Pericardium fibroblast (primary cell): Measurements from ENCODE around the gene CWH43. TPM values are rescaled to one million over a fixed set of nuclear protein-coding genes. Genes with fewer than 3 reads are reported as not detected.

ENCODE experiments used
- total RNA-seq: library from RNA; depleted of rRNA; stranded (reverse); fragments of >200 nt; gene quantifications from 2 replicates; pipeline ENCODE4 v1.2.3, GENCODE V29; 2015

CWH43 gene
- not detected in 2 replicates for total RNA-seq

GRCh38 chr4:48985976-48986653 is at the start of gene CWH43:
CWH43 (plus strand) TSS chr4:48986275; CDS start chr4:48986430, 155 bp downstream.

Other genes with a start within 250 kb of the CWH43 start
- 11.4 and 33.1 TPM in 2 replicates for gene FRYL, start 206.0 kb upstream of the CWH43 start, total RNA-seq
- 118 and 127 TPM in 2 replicates for gene OCIAD1, start 155.2 kb upstream of the CWH43 start, total RNA-seq
- 6.1 and 16.9 TPM in 2 replicates for gene OCIAD2, start 79.5 kb upstream of the CWH43 start, total RNA-seq